ENCODE measurements around the gene AURKAIP1.

DNA sequence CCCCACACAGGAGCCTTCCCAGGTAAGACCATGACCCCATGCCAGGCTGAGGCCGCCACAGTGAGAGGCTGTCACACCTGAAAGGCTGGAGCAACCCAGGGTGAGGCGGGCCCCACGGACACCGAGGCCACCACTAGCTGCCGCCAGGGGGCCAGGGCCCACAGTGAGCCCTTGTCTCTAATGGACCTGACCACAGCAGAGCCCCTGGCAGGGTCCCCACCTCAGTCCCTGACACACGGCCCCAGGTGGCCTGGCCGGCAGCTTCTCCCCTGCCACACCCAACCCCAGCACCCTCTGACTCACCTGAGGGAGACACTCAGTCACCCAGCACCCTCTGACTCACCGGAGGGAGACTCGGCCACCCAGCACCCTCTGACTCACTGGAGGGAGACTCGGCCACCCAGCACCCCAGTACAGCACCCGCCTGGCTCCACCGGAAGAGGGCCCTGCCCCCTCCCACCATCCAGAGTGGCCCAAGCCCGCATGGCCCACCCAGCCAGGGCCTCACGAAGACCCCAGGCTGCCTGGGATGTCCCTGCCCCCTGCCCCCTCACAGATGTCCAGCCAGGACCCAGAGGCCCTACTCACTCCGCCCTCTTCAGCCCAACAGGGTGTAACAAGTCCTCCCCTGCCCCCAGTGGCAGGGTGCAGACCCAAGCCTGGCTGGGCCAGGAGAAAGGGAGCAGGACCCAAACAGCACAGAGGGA is 30.2 kb downstream of the AURKAIP1 start:
- TF ChIP-seq EZH2 (IDR thresholded peaks at IDR 0.05; ENCODE audit: borderline replicate concordance, low read depth, low read length): no peak
- TF ChIP-seq SREBF2 (CRISPR knock-in tag; IDR thresholded peaks at IDR 0.05): no peak
- TF ChIP-seq KDM1A (IDR thresholded peaks at IDR 0.05): peak in 1 of 2 experiments; percentile 41; a peak in 1 of 4 replicates
- no peak for TF ChIP-seq NFE2L1 (tag; IDR thresholded peaks at IDR 0.05; ENCODE audit: borderline replicate concordance, low read depth)
- no peak for TF ChIP-seq RFX5 (IDR thresholded peaks at IDR 0.05; ENCODE audit: low read depth, low read length)
- TF ChIP-seq BHLHE40 (IDR thresholded peaks at IDR 0.05; ENCODE audit: low read length): no peak
- TF ChIP-seq, protein P1, sequence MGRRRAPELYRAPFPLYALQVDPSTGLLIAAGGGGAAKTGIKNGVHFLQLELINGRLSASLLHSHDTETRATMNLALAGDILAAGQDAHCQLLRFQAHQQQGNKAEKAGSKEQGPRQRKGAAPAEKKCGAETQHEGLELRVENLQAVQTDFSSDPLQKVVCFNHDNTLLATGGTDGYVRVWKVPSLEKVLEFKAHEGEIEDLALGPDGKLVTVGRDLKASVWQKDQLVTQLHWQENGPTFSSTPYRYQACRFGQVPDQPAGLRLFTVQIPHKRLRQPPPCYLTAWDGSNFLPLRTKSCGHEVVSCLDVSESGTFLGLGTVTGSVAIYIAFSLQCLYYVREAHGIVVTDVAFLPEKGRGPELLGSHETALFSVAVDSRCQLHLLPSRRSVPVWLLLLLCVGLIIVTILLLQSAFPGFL (CRISPR knock-in tag; IDR thresholded peaks at IDR 0.05): no peak
- TF ChIP-seq, protein P2, sequence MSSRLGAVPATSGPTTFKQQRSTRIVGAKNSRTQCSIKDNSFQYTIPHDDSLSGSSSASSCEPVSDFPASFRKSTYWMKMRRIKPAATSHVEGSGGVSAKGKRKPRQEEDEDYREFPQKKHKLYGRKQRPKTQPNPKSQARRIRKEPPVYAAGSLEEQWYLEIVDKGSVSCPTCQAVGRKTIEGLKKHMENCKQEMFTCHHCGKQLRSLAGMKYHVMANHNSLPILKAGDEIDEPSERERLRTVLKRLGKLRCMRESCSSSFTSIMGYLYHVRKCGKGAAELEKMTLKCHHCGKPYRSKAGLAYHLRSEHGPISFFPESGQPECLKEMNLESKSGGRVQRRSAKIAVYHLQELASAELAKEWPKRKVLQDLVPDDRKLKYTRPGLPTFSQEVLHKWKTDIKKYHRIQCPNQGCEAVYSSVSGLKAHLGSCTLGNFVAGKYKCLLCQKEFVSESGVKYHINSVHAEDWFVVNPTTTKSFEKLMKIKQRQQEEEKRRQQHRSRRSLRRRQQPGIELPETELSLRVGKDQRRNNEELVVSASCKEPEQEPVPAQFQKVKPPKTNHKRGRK (tag; IDR thresholded peaks at IDR 0.05): no peak
- TF ChIP-seq, protein P3, sequence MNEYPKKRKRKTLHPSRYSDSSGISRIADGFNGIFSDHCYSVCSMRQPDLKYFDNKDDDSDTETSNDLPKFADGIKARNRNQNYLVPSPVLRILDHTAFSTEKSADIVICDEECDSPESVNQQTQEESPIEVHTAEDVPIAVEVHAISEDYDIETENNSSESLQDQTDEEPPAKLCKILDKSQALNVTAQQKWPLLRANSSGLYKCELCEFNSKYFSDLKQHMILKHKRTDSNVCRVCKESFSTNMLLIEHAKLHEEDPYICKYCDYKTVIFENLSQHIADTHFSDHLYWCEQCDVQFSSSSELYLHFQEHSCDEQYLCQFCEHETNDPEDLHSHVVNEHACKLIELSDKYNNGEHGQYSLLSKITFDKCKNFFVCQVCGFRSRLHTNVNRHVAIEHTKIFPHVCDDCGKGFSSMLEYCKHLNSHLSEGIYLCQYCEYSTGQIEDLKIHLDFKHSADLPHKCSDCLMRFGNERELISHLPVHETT (CRISPR knock-in tag; conservative IDR thresholded peaks at IDR 0.05 in 1 of 2, IDR thresholded peaks at IDR 0.05 in 1 of 2): no peak

All from K562 (cell line).